ES-I3 (cell line): ENCODE measurements around the gene FSTL1.

Source experiments
- H3K36me3 ChIP-seq: 2 replicates; pipeline ENCODE4 v1.6.1; 2013; ENCODE audit warnings: mild to moderate bottlenecking, low read length, control low read depth, moderate library complexity; ENCODE audit not compliant: insufficient read depth
- H3K4me1 ChIP-seq: 2 replicates; pipeline ENCODE4 v1.6.1; 2013; ENCODE audit warnings: mild to moderate bottlenecking, control low read depth, low read length; ENCODE audit not compliant: insufficient read depth
- H3K9ac ChIP-seq: 2 replicates; pipeline ENCODE4 v1.6.1; 2013; ENCODE audit warnings: low read depth, mild to moderate bottlenecking, low read length, moderate library complexity
- H3K9me3 ChIP-seq: 2 replicates; pipeline ENCODE4 v1.6.1; 2013; ENCODE audit warnings: mild to moderate bottlenecking, low read length, moderate library complexity; ENCODE audit not compliant: control insufficient read depth, insufficient read depth

The FSTL1 gene

DNA sequence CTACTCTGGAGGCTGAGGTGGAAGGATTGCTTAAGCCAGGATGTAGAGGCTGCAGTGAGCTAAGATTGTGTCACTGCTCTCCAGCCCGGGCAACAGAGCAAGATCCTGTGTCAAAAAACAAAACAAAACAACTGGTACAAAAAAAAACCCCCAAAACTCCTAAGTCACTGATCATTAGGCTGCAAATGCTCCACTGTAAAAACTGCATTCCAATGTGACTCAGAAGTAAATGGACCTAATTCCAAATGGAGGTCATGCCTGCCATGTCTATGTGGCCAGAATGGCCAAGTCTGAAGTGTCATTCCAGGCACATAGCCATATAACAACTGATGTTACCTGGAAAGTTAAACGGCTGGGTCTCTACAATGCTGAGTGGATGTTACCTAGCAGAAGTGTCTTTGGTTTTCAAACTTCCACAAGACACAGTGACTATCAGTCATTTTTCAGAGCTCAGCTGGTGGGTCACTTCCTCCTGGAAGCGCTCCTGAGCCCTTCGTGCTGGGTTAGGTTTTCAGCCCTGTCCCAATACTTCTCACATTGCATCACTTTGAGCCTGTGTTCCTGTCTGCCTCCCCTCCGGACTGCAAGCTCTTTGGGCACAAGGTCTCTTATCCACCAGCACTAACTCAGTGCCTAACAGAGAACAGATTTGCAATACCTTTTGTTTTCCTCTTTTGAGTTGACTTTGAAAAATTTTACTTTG, 10.6 kb downstream of the FSTL1 start:
- H3K4me1 ChIP-seq: peaks cover 18% of the 10 kb centered on the region
- H3K9me3 ChIP-seq: no peaks in the 10 kb centered on the region
- H3K36me3 ChIP-seq: peaks cover 4% of the 10 kb centered on the region; the same call in 1 of the 2 replicates
- H3K9ac ChIP-seq: no peak overlapping the region

DNA sequence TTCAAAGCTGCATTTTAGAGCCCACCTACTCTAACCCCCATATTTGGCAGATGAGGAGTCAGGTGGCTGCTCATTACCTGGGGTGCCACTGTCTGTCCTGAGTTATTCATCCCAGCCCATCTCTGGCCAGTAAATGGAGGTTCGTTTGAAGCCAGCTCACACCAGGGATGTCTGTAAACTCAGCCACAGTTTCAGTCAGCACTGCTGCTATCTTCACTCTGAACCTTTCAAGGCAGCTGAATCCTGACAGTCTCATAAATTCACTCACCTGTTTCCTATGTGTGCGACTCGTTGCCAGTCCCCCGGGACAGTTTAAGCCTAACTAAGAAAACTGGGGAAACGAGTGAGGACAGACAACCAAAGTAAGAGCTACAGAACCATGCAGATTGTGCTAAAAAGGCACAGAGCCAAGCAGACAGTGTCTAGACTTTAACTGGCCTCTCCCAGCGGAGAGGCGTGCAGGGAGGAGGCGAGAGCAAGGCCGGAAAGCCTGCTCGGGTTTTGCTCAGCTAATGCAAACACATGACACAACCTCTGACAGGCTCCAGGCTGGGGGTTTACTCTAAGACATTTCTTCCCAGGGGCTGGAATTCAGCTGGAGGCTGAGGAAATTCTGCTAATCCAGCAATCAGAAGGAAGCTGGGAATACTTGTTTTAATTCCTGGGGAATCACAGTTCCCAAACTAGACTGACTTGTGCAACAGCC, 12.0 kb downstream of the FSTL1 start:
- Histone ChIP-seq H3K4me1 (peaks cover 19% of the 10 kb centered on the region), H3K9me3 (no peaks in the 10 kb centered on the region), H3K9ac (no peak overlapping the region), H3K36me3 (peaks cover 4% of the 10 kb centered on the region; the same call in 1 of the 2 replicates)

DNA sequence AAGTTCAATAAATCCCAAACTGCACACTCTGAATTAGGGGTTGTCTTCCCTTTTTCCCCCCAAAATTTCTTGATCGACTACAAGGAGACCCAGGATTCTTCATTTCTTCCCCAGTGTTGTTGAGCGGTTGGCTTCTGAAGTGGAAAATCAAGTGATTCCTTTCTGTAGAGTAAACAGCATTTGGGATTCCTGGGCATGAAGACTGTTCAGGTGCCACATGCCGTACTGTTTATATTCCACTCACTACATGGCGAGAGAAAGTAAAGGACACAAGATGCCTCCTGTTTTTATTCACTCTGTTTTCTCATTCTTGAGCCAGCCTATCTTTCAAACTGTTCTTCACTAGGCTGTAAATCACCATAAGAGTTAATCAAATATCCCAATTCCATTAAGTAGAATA, 12.6 kb downstream of the FSTL1 start:
- Histone ChIP-seq H3K9ac (no peak overlapping the region), H3K36me3 (peaks cover 4% of the 10 kb centered on the region; the same call in 1 of the 2 replicates), H3K9me3 (no peaks in the 10 kb centered on the region), H3K4me1 (peaks cover 19% of the 10 kb centered on the region)

DNA sequence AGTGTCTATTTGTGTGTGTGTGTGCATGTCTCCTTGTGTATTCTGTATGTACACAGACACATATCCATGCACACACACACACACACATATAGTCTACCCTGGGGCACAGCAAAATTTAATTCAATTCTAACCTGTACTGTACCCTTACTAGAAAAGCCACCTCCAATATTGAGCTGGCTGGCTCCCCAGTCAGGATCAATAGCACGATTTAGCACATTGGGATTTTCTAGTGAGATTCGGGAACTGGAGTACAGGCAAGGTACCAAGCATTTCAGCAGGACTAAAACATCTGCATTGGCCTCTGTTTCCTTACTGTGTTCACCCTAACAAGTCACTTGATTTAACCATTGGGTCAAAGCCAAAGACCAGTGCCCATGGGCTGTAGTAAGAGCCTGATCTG, 13.2 kb downstream of the FSTL1 start:
- Histone ChIP-seq H3K36me3 (peaks cover 4% of the 10 kb centered on the region; the same call in 1 of the 2 replicates), H3K4me1 (peaks cover 24% of the 10 kb centered on the region), H3K9me3 (no peaks in the 10 kb centered on the region), H3K9ac (no peak overlapping the region)

DNA sequence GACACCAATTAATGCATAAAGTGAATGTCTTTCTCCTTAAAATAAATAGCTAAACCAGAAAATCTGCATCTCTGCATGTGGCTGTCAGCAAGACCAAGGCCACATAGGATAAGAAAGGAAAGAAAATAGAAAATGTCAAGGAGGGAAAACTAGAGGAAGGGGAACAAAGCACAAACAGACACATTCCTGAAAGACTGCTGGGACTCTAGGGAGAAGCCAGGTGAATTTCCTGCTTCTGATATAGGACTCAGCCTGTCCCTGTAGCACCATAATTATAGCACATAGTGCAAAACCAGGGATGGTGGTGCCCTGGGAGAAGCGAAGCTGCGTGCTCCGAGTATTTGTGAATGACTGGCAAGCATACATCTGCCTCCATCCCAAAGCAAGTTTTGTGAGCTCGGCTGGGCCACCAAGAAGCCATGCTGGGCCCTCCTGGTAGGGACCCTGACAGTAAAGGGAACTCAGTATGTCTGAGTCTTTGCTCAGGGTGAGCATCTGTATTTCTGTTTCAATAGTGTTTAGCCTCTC, 14.2 kb downstream of the FSTL1 start:
- H3K9me3 ChIP-seq: no peaks in the 10 kb centered on the region
- peaks cover 4% of the 10 kb centered on the region; the same call in 1 of the 2 replicates for H3K36me3 ChIP-seq
- H3K9ac ChIP-seq: no peak overlapping the region
- H3K4me1 ChIP-seq: peaks cover 32% of the 10 kb centered on the region

DNA sequence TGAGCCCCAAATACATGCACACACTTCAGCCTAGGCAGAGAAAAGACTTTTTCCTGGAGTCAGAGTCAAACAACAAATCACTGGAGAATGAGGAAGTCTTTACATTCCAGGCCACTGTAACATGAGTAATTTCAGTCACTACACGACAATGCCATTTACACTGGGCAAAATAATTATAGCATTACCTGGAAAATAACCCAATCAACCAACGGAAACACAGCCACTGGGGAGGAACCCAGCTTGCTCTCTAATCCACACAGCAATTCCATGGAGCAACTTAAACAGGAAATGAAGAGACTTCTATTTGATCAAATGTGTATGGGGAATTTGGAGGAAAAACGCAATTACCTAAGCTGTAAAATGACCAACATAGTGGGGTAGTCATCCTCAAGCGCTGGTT, 15.2 kb downstream of the FSTL1 start:
- no peak overlapping the region for H3K9ac ChIP-seq
- H3K9me3 ChIP-seq: no peaks in the 10 kb centered on the region
- H3K4me1 ChIP-seq: peaks cover 32% of the 10 kb centered on the region
- H3K36me3 ChIP-seq: peaks cover 4% of the 10 kb centered on the region; the same call in 1 of the 2 replicates

DNA sequence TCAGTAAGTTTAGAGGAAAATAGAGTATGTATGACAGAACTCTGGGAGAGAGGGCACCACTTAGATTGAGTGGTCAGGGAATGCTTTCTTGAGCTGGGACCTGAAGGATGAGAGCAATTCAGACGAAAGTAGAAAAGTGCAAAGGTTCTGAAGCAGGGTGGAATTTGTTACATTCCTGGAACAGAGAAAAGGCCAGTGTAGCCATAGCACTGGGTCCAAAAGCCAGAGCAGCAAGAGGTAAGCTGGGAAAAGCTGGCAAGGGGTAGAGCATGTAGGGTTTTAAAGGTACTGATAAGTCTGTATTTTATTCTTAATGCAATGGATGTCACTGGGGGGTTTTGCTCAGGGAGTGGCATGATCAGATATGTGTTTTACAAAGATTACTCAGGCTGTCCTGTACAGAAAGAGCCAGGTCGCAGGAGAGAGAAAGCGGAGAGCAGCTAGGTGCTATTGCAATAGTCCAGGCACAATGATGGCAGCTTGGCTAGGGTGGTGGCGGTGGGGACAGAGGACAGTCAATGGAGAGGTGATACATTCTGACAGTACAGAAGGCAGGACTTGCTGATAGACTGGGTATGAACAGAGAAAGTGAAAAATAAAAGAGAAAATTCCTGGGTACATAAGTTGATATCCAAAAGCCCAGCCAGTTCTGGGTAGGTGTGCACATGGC, 17.0 kb downstream of the FSTL1 start:
- peaks cover 32% of the 10 kb centered on the region for H3K4me1 ChIP-seq

DNA sequence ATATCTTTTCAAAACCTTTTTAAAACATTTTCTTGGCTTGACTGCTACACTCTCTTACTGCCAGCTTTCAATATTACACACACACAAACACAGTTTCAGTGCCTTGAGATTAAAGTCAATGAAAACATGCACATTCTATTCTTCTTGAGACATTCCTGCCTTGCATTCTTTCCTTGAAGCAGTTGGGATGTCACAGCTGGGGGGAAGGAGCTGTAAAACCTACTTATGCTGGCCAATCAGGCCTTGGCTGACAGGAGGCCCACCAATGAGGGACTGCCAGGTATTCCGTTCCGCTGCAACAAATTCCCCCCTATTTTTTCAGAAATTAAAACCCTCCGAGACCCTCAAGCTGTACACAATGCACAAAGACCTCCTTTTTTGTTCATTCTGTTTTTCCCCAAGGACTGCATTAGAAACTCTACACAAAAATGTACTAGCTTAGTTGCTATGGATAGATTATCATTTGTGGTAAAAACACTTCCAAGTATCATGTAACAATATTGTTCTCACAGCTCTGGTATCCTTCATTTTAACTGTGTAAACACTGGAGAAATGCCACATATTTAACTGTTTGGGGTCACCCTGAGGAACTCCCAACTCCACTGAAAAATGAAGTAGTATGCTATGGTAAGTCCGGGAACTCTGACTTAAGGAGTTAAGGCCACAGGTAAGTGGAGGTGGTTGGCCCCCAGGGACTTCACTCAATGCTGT, 18.5 kb downstream of the FSTL1 start:
- H3K9ac ChIP-seq: no peak overlapping the region; the same call in 1 of the 2 replicates
- H3K36me3 ChIP-seq: peaks cover 5% of the 10 kb centered on the region; the same call in 1 of the 2 replicates
- no peaks in the 10 kb centered on the region for H3K9me3 ChIP-seq
- H3K4me1 ChIP-seq: peaks cover 32% of the 10 kb centered on the region

More for the DNA sequence above, 17.0 kb downstream of the FSTL1 start:
- Histone ChIP-seq H3K9me3 (no peaks in the 10 kb centered on the region), H3K36me3 (peaks cover 10% of the 10 kb centered on the region), H3K9ac (no peak overlapping the region)

DNA sequence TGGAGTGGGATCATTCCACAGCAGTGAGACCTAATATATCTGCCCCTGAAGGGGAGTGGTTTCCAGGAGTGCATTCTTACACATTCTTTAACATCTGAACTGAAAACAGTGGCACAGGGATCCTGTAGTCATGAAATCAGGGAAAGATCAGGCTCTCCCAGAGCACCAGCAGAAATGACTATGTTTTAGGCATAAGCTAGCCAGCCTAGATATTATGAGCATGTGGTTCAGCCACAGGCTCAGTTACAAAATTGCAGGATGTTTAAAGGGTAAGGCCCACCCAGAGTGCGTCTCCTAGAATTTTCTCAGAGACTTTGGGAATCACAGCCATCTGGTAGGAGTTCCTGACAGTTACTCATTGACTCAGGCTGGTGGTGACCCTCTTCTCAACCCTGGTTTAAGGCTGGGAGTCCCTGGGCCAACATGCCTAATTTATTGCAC, 20.9 kb downstream of the FSTL1 start:
- Histone ChIP-seq H3K9ac (no peak overlapping the region), H3K4me1 (peaks cover 13% of the 10 kb centered on the region), H3K9me3 (no peaks in the 10 kb centered on the region), H3K36me3 (peaks cover 5% of the 10 kb centered on the region)

DNA sequence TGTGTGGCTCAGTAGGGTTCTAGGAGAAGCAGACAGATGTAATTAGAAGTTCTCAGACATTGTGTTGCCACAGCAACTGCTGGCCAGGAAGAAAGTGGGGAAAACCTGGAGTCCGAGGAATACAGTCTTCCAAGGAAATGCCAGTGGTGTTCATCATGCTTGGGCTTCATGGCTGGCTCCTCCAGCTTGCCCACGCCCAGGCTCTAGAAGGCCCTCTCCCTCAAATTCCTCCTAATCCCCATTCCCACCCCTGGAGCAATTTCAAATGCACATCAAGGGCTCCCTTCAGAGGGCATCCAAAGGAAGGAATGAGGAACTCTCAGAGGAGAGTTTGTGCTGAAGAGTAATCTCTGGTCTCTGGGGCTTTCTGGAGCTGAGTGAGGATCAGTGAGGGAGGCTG, 21.9 kb downstream of the FSTL1 start:
- no peaks in the 10 kb centered on the region for H3K9me3 ChIP-seq
- peaks cover 13% of the 10 kb centered on the region for H3K4me1 ChIP-seq
- H3K9ac ChIP-seq: no peak overlapping the region
- H3K36me3 ChIP-seq: peaks cover 5% of the 10 kb centered on the region

DNA sequence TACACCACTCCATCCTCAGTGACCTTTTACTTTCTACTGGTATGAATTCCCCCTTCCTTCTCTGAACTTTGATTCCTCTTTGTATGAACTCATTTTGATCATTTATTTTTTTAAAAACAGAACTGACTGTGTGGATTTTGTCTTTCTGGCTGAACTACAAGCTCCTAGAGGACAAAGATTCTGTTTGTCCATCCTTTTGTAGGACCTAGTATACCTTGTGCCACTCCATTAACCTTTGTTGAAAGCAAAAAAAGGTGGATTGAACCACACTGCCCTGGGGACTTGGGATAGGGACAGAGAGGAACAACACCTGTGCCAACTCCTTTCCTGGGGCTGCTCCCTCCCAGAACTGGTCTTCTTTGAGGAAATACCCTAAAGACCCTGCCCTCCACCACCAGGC, 23.6 kb downstream of the FSTL1 start:
- Histone ChIP-seq H3K4me1 (peaks cover 5% of the 10 kb centered on the region; the same call in 1 of the 2 replicates), H3K36me3 (peaks cover 5% of the 10 kb centered on the region), H3K9me3 (no peaks in the 10 kb centered on the region), H3K9ac (no peak overlapping the region)

DNA sequence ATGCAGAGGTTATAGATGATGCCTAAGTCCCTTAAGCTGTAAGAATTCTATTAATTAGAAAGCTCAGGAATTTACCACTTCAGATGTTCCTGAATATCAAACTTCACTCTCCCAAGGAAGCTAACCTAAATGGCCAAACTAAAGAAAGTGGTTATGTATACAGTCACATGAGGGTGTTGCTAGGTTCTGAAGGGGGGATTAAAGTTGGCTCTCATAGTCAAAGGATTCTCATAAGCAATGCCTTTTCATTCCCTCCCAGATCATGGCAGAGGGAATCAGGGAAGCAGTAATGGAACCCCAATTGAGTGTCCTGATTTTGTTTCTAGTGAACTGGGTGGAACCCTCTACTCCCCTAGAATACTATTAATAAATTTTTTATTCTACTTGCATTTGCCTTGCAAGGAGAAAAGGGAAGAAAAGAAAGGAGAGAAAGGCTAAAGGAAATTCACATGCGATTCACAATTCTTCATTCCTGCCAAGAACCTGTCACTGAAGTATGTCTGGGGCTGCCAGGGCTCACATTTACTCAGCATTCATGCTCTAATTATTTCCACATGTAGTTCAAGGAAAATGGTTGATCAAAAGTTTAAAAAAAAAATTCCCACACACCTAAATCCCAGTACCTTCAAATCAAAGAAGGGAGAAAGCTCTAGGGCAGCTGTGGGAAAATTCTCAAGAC, 25.1 kb downstream of the FSTL1 start:
- peaks cover 5% of the 10 kb centered on the region for H3K36me3 ChIP-seq
- no peak overlapping the region for H3K9ac ChIP-seq
- no peaks in the 10 kb centered on the region for H3K4me1 ChIP-seq
- no peaks in the 10 kb centered on the region for H3K9me3 ChIP-seq

DNA sequence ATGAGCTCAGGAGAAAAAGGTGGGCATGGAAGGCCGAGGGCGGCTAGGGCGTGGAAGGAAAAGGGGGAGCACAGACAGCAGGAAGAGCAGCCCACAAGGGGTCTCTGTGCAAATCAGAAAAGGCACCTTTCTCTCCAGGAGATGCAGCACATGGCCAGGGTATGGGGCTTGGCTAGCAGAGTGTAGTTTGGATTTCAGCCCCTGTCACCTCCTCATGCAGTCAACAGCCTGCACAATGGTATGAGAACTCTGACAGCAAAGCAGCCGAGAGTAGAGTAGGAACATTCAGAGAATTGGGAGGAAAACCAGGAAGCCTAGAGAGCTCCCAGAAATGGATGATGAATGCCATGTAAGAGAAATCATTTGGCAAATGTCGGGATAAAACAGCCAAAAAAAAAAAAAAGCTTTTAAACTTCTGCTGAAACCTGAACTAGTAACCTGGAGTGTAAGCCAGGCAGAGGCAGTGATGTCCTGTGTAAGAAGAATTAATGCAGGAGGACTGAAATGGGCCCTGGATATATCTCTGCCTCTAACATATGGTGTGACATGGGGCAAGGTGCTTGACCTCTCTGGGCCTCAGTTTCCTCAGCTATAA, 25.7 kb downstream of the FSTL1 start:
- Histone ChIP-seq H3K4me1 (no peaks in the 10 kb centered on the region), H3K36me3 (peaks cover 5% of the 10 kb centered on the region)

More for the DNA sequence above, 25.7 kb downstream of the FSTL1 start:
- Histone ChIP-seq H3K9me3 (no peaks in the 10 kb centered on the region), H3K9ac (no peak overlapping the region)
